Endothelial cell (in vitro differentiated cells): ENCODE data around the gene IGF2. TPM values are rescaled to one million over a fixed set of nuclear protein-coding genes. Genes with fewer than 3 reads are reported as not detected.
A peak's percentile ranks its signal among the peaks of the same experiment; 100 is the strongest.

Experiments
- DNase-seq: peaks from one replicate; pipeline ENCODE4 v3.0.0; 2021; ENCODE audit warnings: low spot score
- H3K27ac Mint-ChIP-seq: one replicate; pipeline ENCODE4 v1.8.0; 2021; ENCODE audit warnings: mixed read lengths, inconsistent platforms; ENCODE audit not compliant: unreplicated experiment
- H3K27me3 Mint-ChIP-seq: one replicate; pipeline ENCODE4 v1.8.0; 2021; ENCODE audit warnings: mild to moderate bottlenecking, moderate library complexity, mixed read lengths, inconsistent platforms; ENCODE audit not compliant: unreplicated experiment
- H3K36me3 Mint-ChIP-seq: one replicate; pipeline ENCODE4 v1.8.0; 2021; ENCODE audit warnings: mild to moderate bottlenecking, low read depth, mixed read lengths, inconsistent platforms; ENCODE audit not compliant: unreplicated experiment
- H3K4me1 Mint-ChIP-seq: one replicate; pipeline ENCODE4 v1.8.0; 2021; ENCODE audit warnings: mild to moderate bottlenecking, mixed read lengths, inconsistent platforms; ENCODE audit not compliant: unreplicated experiment
- H3K4me3 Mint-ChIP-seq: one replicate; pipeline ENCODE4 v1.8.0; 2021; ENCODE audit warnings: mild to moderate bottlenecking, mixed read lengths, inconsistent platforms; ENCODE audit not compliant: unreplicated experiment
- H3K9me3 Mint-ChIP-seq: one replicate; pipeline ENCODE4 v1.8.0; 2021; ENCODE audit warnings: mixed read lengths, inconsistent platforms; ENCODE audit not compliant: unreplicated experiment
- CTCF ChIP-seq: fragments of 200-600 bp; sonication (generic); IDR thresholded peaks from one replicate; pipeline ENCODE4 v1.5.0; 2021; ENCODE audit warnings: antibody characterized with exemption; ENCODE audit not compliant: unreplicated experiment
- total RNA-seq: library from RNA; stranded (reverse); fragmentation: NEBNext Ultra II Directional; extraction: Animal tissue kit (Norgen Biotek cat#: 25700); gene quantifications from one replicate; pipeline ENCODE4 v1.2.1, GENCODE V29; 2021; ENCODE audit not compliant: unreplicated experiment

Gene IGF2
- total RNA-seq, 1 donor from 2014 or later = 2.1 TPM

DNA sequence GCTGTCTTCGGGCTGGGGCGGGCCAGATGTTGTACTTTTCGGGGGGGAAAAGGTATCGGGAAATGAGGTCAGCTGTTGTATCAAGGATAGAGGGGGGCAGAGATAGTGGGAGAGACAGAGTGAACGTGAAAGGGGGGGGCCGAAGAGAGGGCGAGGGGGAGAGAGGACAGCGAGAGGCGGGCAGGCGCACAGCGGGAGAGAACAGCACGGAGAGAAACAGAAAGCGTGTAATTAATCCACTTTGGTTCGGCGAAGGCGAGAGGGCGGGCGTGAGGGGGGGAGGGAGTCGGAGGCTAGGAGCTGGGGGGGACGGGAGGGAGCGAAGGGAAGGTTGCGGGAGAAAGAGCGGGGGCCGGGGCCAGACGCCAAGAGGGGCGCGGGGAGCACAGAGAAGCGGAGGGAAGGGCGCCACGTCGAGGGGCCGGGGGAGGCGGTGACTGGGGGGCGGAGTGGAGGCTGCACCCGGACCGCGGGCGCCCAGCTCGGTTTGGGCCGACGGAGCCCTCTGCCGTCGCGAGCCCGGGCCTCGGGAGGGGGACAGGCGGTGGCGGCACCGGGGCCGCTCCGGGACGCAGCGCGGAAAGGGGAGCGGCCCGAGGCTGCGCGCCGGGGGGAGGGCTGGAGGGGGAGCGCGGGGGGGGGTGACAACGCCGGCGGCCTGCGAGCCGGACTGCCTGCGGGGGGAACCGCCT lies 612 bp downstream of the IGF2 start:
- DNase-seq = no peak
- Mint-ChIP-seq H3K4me1 (peaks cover 2% of the 10 kb centered on the region), H3K9me3 (no peaks in the 10 kb centered on the region), H3K27ac (no peak overlapping the region), H3K27me3 (peaks cover 29% of the 10 kb centered on the region), H3K4me3 (peak overlapping the region; percentile 15), H3K36me3 (no peaks in the 10 kb centered on the region)
- no peak for TF ChIP-seq CTCF

GRCh38 chr11:2138068-2138430 lies 1.1 kb downstream of the IGF2 start:
- peaks cover 27% of the 10 kb centered on the region for H3K27me3 Mint-ChIP-seq
- H3K36me3 Mint-ChIP-seq = no peaks in the 10 kb centered on the region
- peak overlapping the region; percentile 15 for H3K4me3 Mint-ChIP-seq
- H3K27ac Mint-ChIP-seq = no peak overlapping the region
- no peaks in the 10 kb centered on the region for H3K4me1 Mint-ChIP-seq
- no peak for DNase-seq
- no peaks in the 10 kb centered on the region for H3K9me3 Mint-ChIP-seq
- TF ChIP-seq CTCF = no peak

- H3K36me3 Mint-ChIP-seq = no peaks in the 10 kb centered on the region
- H3K27me3 Mint-ChIP-seq = peaks cover 22% of the 10 kb centered on the region
- no peaks in the 10 kb centered on the region for H3K4me1 Mint-ChIP-seq
- H3K9me3 Mint-ChIP-seq = no peaks in the 10 kb centered on the region
- DNase-seq = no peak
- no peak overlapping the region for H3K27ac Mint-ChIP-seq
- H3K4me3 Mint-ChIP-seq = no peak overlapping the region
- no peak for TF ChIP-seq CTCF
Observed at GRCh38 chr11:2137202-2138067, 1.8 kb downstream of the IGF2 start.

GRCh38 chr11:2136952-2137201 lies 2.3 kb downstream of the IGF2 start:
- Mint-ChIP-seq H3K4me3 (no peak overlapping the region), H3K27ac (no peak overlapping the region), H3K9me3 (no peaks in the 10 kb centered on the region), H3K4me1 (no peaks in the 10 kb centered on the region), H3K36me3 (no peaks in the 10 kb centered on the region), H3K27me3 (peaks cover 19% of the 10 kb centered on the region)
- TF ChIP-seq CTCF = no peak
- DNase-seq = no peak
